Superior temporal gyrus (tissue), 1 donor: ENCODE measurements around the gene CXCR6.

Experiments
- DNase-seq: peaks from one replicate; pipeline ENCODE4 v3.0.0-alpha.2; 2016; ENCODE audit errors: extremely low spot score

The CXCR6 gene

GRCh38 chr3:45943207-45943846 is at the start of gene CXCR6:
Gene CXCR6 (plus strand): TSS chr3:45943464. CDS start chr3:45946482, 3,018 bp downstream.
- no peak for DNase-seq

- DNase-seq = no peak
These were observed 49.2 kb upstream of the CXCR6 start for GRCh38 chr3:45894015-45894414.

GRCh38 chr3:45895686-45896468 is 47.4 kb upstream of the CXCR6 start:
- DNase-seq = no peak

GRCh38 chr3:45896956-45897355 is 46.3 kb upstream of the CXCR6 start:
- no peak for DNase-seq

GRCh38 chr3:45904931-45905330 is 38.3 kb upstream of the CXCR6 start:
- DNase-seq = no peak

GRCh38 chr3:45905755-45906154 is 37.5 kb upstream of the CXCR6 start:
- DNase-seq = no peak

- no peak for DNase-seq
These were observed 36.4 kb upstream of the CXCR6 start for GRCh38 chr3:45906681-45907407.

- DNase-seq = no peak
These were observed 35.2 kb upstream of the CXCR6 start for GRCh38 chr3:45907769-45908705.

GRCh38 chr3:45908761-45909160 is 34.5 kb upstream of the CXCR6 start:
- DNase-seq = no peak

- no peak for DNase-seq
These were observed 33.7 kb upstream of the CXCR6 start for GRCh38 chr3:45909542-45909941.

- no peak for DNase-seq
These were observed 32.4 kb upstream of the CXCR6 start for GRCh38 chr3:45910892-45911291.

GRCh38 chr3:45911511-45912226 is 31.6 kb upstream of the CXCR6 start:
- no peak for DNase-seq

GRCh38 chr3:45912435-45912834 is 30.8 kb upstream of the CXCR6 start:
- DNase-seq = no peak

- DNase-seq = no peak
These were observed 28.8 kb upstream of the CXCR6 start for GRCh38 chr3:45914362-45915058.

GRCh38 chr3:45915059-45915439 is 28.2 kb upstream of the CXCR6 start:
- DNase-seq = no peak

- peak; percentile 49 for DNase-seq
These were observed 27.6 kb upstream of the CXCR6 start for GRCh38 chr3:45915518-45916231.

GRCh38 chr3:45917146-45917898 is 25.9 kb upstream of the CXCR6 start:
- no peak for DNase-seq

GRCh38 chr3:45921158-45922038 is 21.9 kb upstream of the CXCR6 start:
- DNase-seq = no peak
